Rectal smooth muscle tissue (tissue), 1 donor: ENCODE results near the gene TMEM80.

ENCODE experiments used
- H3K27ac ChIP-seq: one replicate; pipeline ENCODE4 v1.7.0; 2013; ENCODE audit warnings: low read depth, low read length, inconsistent platforms
- H3K27me3 ChIP-seq: one replicate; pipeline ENCODE4 v1.7.0; 2013; ENCODE audit warnings: low read length; ENCODE audit not compliant: control insufficient read depth, insufficient read depth
- H3K36me3 ChIP-seq: one replicate; pipeline ENCODE4 v1.7.0; 2013; ENCODE audit warnings: low read length; ENCODE audit not compliant: control insufficient read depth, insufficient read depth
- H3K4me1 ChIP-seq: one replicate; pipeline ENCODE4 v1.7.0; 2013; ENCODE audit warnings: low read length; ENCODE audit not compliant: control insufficient read depth, insufficient read depth
- H3K4me3 ChIP-seq: one replicate; pipeline ENCODE4 v1.7.0; 2013; ENCODE audit warnings: low read length
- H3K9ac ChIP-seq: one replicate; pipeline ENCODE4 v1.7.0; 2013; ENCODE audit warnings: low read length

Gene TMEM80

GRCh38 chr11:705646-706438 lies 10.2 kb downstream of the TMEM80 start, which contains the start of gene EPS8L2:
Gene EPS8L2, plus strand, starts transcription at chr11:706231. Its CDS starts 3,177 bp downstream, at chr11:709408.
- Histone ChIP-seq H3K4me3 (peak within 1 kb of the TSS; percentile 75), H3K27ac (peak within 1 kb of the TSS; percentile 84), H3K36me3 (no peaks in the 10 kb centered on the region)

GRCh38 chr11:706439-706956 lies 10.9 kb downstream of the TMEM80 start:
- Histone ChIP-seq H3K4me3 (peak overlapping the region; percentile 75), H3K27me3 (no peaks in the 10 kb centered on the region), H3K4me1 (peaks cover 9% of the 10 kb centered on the region), H3K36me3 (no peaks in the 10 kb centered on the region), H3K9ac (peak overlapping the region; percentile 56), H3K27ac (peak overlapping the region; percentile 84)

More at GRCh38 chr11:705646-706438, 10.2 kb downstream of the TMEM80 start, which contains the start of gene EPS8L2:
- H3K9ac ChIP-seq = peak within 1 kb of the TSS; percentile 70
- peaks cover 9% of the 10 kb centered on the region for H3K4me1 ChIP-seq
- H3K27me3 ChIP-seq = no peaks in the 10 kb centered on the region

DNA sequence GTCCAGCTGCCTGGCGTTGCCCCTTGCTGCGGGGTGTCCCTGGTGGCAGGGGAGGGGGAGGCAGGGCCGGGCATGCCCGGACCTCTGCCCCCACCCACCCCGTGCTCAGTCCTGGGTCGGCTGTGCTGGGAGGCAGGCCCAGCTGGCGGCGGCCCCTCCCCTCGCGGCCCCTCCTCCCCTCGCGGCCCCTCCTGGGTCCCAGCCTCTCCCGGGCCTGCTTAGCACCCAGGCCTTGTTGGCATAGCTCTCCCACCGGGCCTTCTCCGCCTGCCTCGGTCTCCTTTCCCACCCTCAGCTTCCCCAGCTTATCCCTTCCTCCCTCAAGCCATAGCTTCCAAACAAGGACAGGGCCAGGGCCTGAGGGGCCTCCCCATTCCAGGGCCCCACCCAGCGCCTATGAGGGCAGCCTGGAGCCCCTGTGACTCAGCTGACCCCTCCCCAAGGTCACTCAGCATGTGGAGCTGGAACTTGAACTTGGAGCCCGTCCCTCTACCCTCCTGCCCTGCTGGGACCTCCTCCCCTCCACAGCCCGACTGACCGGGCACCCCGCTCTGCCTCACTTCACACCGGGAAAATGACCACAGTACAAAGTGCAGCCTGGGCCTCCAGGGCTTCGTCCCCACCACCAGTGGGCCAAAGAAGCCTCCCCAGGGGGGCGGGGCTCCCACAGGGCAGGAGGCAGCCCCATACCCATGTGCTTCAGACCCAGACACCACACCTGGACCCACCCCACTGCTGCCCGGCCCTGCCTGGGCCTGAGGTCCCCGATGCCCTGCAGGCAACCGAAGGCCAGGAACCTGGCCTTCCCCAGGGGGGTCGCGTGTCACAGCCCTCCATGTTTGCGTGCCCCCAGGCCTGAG lies 11.6 kb downstream of the TMEM80 start:
- Histone ChIP-seq H3K36me3 (no peaks in the 10 kb centered on the region), H3K27ac (peak overlapping the region; percentile 84), H3K4me1 (peaks cover 9% of the 10 kb centered on the region), H3K9ac (peak overlapping the region; percentile 70), H3K4me3 (peak overlapping the region; percentile 75), H3K27me3 (no peaks in the 10 kb centered on the region)

GRCh38 chr11:707817-708420 lies 12.3 kb downstream of the TMEM80 start:
- H3K9ac ChIP-seq = no peak overlapping the region
- H3K4me1 ChIP-seq = peaks cover 9% of the 10 kb centered on the region
- H3K4me3 ChIP-seq = peak overlapping the region; percentile 75
- H3K36me3 ChIP-seq = no peaks in the 10 kb centered on the region
- H3K27me3 ChIP-seq = no peaks in the 10 kb centered on the region
- no peak overlapping the region for H3K27ac ChIP-seq

- H3K4me1 ChIP-seq = peaks cover 9% of the 10 kb centered on the region
- no peaks in the 10 kb centered on the region for H3K36me3 ChIP-seq
- H3K9ac ChIP-seq = no peak overlapping the region
- no peaks in the 10 kb centered on the region for H3K27me3 ChIP-seq
- no peak overlapping the region for H3K27ac ChIP-seq
- no peak overlapping the region for H3K4me3 ChIP-seq
Measured at GRCh38 chr11:708511-708910, 12.9 kb downstream of the TMEM80 start.

DNA sequence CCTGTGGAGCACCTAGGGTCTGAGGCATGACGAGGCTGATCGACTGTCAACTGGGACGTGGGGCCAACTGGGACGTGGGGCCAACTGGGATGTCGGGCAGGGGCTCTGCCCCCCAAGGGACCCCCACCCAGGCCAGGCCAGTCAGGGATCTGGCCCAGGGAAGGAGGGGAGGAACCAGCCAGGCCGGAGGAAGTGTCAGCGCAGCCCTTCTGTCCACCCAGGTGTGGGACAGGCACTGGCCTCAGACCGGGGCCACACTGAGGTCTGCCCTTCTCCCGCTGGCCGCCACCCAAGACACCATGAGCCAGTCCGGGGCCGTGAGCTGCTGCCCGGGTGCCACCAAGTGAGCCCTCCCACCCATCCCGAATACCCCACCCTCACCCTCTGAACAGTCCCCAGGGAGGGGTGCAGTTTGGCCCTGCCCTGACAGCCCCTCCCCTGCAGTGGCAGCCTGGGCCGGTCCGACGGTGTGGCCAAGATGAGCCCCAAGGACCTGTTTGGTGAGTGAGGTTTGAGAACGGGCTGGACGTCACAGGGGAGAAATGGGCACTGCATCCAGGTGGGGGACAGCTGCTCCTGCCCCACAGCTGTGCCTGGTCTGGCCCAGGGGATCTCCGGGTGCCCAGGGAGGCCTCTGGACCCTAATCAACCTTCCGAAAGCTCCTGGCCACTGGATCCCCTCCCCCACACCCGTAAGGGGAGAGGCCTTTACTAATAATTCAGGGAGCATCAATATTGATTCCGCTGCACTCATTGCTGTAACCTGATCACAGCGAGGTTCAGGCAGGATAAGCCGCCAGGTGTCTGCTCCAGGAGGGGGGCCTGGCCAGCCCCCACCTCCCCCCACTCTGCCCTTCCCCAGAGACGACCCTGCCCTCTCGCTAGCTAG lies 13.7 kb downstream of the TMEM80 start:
- Histone ChIP-seq H3K9ac (no peak overlapping the region), H3K4me1 (peaks cover 9% of the 10 kb centered on the region), H3K27me3 (no peaks in the 10 kb centered on the region), H3K27ac (no peak overlapping the region), H3K4me3 (no peak overlapping the region), H3K36me3 (no peaks in the 10 kb centered on the region)

DNA sequence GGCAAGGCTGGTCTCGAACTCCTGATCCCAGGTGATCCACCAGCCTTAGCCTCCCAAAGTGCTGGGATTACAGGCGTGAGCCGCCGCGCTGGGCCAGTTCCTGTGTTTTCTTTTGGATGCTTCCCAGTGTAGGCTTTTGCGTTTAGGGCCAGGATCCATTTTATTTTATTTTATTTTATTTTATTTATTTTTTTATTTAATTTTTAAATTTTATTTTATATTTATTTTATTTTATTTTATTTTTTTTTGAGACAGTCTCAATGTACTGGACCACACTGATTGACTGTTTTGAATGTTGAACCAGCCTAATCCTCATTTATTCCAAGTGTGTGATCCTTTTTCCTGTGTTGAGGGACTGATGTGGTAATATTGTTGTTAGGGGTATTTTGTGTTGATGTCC lies 18.8 kb downstream of the TMEM80 start:
- H3K9ac ChIP-seq = no peak overlapping the region
- no peak overlapping the region for H3K4me3 ChIP-seq
- H3K27ac ChIP-seq = no peak overlapping the region
- no peaks in the 10 kb centered on the region for H3K4me1 ChIP-seq
- no peaks in the 10 kb centered on the region for H3K36me3 ChIP-seq
- H3K27me3 ChIP-seq = no peaks in the 10 kb centered on the region

- no peaks in the 10 kb centered on the region for H3K4me1 ChIP-seq
- H3K4me3 ChIP-seq = no peak overlapping the region
- H3K27me3 ChIP-seq = peaks cover 2% of the 10 kb centered on the region
- no peak overlapping the region for H3K27ac ChIP-seq
- no peak overlapping the region for H3K9ac ChIP-seq
- no peaks in the 10 kb centered on the region for H3K36me3 ChIP-seq
Measured at GRCh38 chr11:719214-720016, 23.8 kb downstream of the TMEM80 start.

DNA sequence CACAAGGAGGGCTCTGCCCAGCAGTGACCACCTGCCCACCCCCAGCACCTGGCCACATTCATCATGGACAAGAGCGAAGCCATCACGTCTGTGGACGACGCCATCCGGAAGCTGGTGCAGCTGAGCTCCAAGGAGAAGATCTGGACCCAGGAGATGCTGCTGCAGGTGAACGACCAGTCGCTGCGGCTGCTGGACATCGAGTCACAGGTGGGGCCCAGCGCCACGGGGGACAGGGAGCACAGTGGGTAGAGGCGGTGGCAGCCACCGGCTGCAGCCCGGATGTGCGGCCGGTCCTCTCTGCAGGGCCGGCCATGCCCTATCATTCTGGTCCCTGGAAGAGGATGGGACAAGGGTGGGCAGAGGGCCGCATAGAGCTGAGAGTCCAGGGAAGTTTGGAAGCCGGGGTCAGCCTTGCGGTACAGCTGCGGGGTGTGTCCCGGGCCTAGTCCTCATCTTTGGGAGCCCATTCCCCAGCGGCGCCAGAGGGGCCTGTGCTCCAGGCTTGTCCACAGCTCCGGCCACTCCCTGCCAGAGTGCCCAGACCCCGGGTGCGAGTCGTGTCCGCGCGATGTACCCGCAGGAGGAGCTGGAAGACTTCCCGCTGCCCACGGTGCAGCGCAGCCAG lies 24.5 kb downstream of the TMEM80 start:
- Histone ChIP-seq H3K27ac (no peak overlapping the region), H3K4me1 (no peaks in the 10 kb centered on the region)

GRCh38 chr11:720642-721246 lies 25.1 kb downstream of the TMEM80 start:
- peaks cover 2% of the 10 kb centered on the region for H3K27me3 ChIP-seq
- no peaks in the 10 kb centered on the region for H3K4me1 ChIP-seq
- H3K36me3 ChIP-seq = no peaks in the 10 kb centered on the region
- H3K9ac ChIP-seq = no peak overlapping the region
- no peak overlapping the region for H3K27ac ChIP-seq
- H3K4me3 ChIP-seq = peak overlapping the region; percentile 25

More for the DNA sequence above, 24.5 kb downstream of the TMEM80 start:
- no peaks in the 10 kb centered on the region for H3K36me3 ChIP-seq
- no peak overlapping the region for H3K9ac ChIP-seq
- H3K4me3 ChIP-seq = peak overlapping the region; percentile 18
- peaks cover 2% of the 10 kb centered on the region for H3K27me3 ChIP-seq
